T-helper 2 cell treated with Interferon-gamma antibody and Interleukin-4, amounts not matched to agents 5 μg/mL and 100 μg/mL, for 36 hours (primary cell): Measurements from ENCODE around the gene TSTD2.
"Not testable (repeated sequence)": the region's sequence is repeated elsewhere in the genome, so short reads cannot be mapped to it uniquely, and the experiment has no call there.

Experiments used
- DNase-seq: peaks from one replicate; pipeline ENCODE4 v3.0.0; 2021; ENCODE audit warnings: low spot score
- H3K27ac Mint-ChIP-seq: one replicate; pipeline ENCODE4 v1.8.0; 2021; ENCODE audit warnings: mild to moderate bottlenecking, mixed read lengths
- H3K27me3 Mint-ChIP-seq: one replicate; pipeline ENCODE4 v1.8.0; 2021; ENCODE audit warnings: low read depth, mixed read lengths
- H3K36me3 Mint-ChIP-seq: one replicate; pipeline ENCODE4 v1.8.0; 2021; ENCODE audit warnings: low read depth, mixed read lengths
- H3K4me1 Mint-ChIP-seq: one replicate; pipeline ENCODE4 v1.8.0; 2021; ENCODE audit warnings: low read depth, mixed read lengths
- H3K4me3 Mint-ChIP-seq: one replicate; pipeline ENCODE4 v1.8.0; 2022; ENCODE audit warnings: mild to moderate bottlenecking, moderate library complexity, mixed read lengths
- H3K9me3 Mint-ChIP-seq: one replicate; pipeline ENCODE4 v1.8.0; 2021; ENCODE audit warnings: mixed read lengths

Gene TSTD2

GRCh38 chr9:97647996-97648395 is 14.8 kb upstream of the TSTD2 start:
- H3K9me3 Mint-ChIP-seq: no peaks in the 10 kb centered on the region
- peaks cover 12% of the 10 kb centered on the region for H3K4me1 Mint-ChIP-seq
- H3K36me3 Mint-ChIP-seq: peaks cover 50% of the 10 kb centered on the region
- DNase-seq: no peak
- H3K27ac Mint-ChIP-seq: no peak overlapping the region
- H3K4me3 Mint-ChIP-seq: no peak overlapping the region
- H3K27me3 Mint-ChIP-seq: no peaks in the 10 kb centered on the region

- H3K27me3 Mint-ChIP-seq: no peaks in the 10 kb centered on the region
- no peak for DNase-seq
- H3K36me3 Mint-ChIP-seq: peaks cover 40% of the 10 kb centered on the region
- no peaks in the 10 kb centered on the region for H3K9me3 Mint-ChIP-seq
- H3K4me1 Mint-ChIP-seq: peaks cover 7% of the 10 kb centered on the region
- no peak overlapping the region for H3K4me3 Mint-ChIP-seq
- H3K27ac Mint-ChIP-seq: no peak overlapping the region
Observed at GRCh38 chr9:97645720-97646119, 12.6 kb upstream of the TSTD2 start.

DNA sequence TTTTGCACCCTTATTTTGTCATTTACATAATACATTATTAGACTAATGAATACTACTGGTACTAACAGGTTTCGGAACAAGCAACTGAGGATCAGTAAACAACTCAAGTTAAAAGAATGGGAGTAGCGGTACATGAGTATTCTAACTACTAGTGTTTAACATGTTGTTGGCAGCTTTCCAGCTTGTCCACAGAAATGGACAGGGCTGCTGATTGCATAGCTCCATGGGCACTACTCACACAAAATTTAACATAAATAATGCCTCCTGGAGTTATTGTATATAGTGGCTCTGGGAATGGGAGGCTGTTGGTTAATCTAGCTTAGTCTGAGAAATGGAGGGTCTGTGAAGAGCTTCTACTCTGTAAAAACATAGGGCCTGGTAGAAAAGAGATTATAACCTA is 7.2 kb upstream of the TSTD2 start:
- H3K27ac Mint-ChIP-seq: no peak overlapping the region

DNA sequence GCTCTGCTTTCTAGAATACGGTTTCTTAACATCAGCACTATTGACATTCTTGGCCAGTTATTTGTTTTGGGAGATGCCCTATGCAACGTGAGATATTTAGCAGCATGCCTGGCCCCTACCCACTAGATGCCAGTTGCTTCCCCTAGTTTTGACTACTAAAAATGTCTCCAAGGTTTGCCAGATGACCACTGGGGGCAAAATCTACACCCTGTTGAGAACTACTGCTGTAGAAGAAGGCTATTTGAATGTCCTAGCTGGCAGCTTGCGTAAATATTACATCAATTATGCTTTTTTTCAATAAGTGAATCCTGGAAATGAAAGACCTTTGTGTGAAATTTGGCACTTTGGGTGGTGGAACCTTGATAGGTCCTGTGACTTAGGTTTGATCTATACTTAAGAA is 5.5 kb upstream of the TSTD2 start:
- Mint-ChIP-seq H3K36me3 (peaks cover 27% of the 10 kb centered on the region), H3K27ac (no peak overlapping the region), H3K4me1 (peaks cover 44% of the 10 kb centered on the region), H3K9me3 (no peaks in the 10 kb centered on the region), H3K4me3 (no peak overlapping the region), H3K27me3 (no peaks in the 10 kb centered on the region)
- no peak for DNase-seq

More for the DNA sequence above, 7.2 kb upstream of the TSTD2 start:
- no peak for DNase-seq
- Mint-ChIP-seq H3K27me3 (no peaks in the 10 kb centered on the region), H3K4me1 (peaks cover 34% of the 10 kb centered on the region), H3K36me3 (peaks cover 30% of the 10 kb centered on the region), H3K9me3 (no peaks in the 10 kb centered on the region), H3K4me3 (no peak overlapping the region)

DNA sequence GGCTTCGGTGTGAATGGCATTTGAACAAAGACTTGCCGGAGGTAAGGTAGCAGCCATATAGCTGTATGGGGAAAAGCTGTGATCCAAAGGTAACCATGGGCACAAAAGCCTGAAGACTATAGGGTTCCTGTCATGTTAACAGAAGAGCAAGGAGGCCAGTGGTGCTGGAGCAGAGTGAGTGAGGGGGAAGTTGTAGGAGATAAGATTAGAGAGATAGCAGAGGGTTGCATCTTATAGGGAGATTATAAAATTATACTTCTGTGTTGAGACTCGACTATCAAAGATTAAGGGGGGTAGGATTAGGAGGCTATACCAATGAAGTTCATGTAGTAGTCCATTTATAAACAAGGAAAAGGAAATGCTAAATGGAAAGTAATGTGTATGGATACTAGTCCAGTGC is 3.7 kb upstream of the TSTD2 start:
- Mint-ChIP-seq H3K9me3 (no peaks in the 10 kb centered on the region), H3K4me3 (peak overlapping the region; percentile 43), H3K4me1 (peaks cover 47% of the 10 kb centered on the region), H3K27ac (no peak overlapping the region), H3K27me3 (no peaks in the 10 kb centered on the region), H3K36me3 (peaks cover 22% of the 10 kb centered on the region)
- no peak for DNase-seq

- Mint-ChIP-seq H3K4me3 (peak overlapping the region; percentile 95), H3K36me3 (peaks cover 14% of the 10 kb centered on the region), H3K9me3 (no peaks in the 10 kb centered on the region), H3K4me1 (peaks cover 47% of the 10 kb centered on the region), H3K27ac (peak overlapping the region; percentile 99), H3K27me3 (no peaks in the 10 kb centered on the region)
- no peak for DNase-seq
Observed at GRCh38 chr9:97635026-97635425, 1.9 kb upstream of the TSTD2 start.

DNA sequence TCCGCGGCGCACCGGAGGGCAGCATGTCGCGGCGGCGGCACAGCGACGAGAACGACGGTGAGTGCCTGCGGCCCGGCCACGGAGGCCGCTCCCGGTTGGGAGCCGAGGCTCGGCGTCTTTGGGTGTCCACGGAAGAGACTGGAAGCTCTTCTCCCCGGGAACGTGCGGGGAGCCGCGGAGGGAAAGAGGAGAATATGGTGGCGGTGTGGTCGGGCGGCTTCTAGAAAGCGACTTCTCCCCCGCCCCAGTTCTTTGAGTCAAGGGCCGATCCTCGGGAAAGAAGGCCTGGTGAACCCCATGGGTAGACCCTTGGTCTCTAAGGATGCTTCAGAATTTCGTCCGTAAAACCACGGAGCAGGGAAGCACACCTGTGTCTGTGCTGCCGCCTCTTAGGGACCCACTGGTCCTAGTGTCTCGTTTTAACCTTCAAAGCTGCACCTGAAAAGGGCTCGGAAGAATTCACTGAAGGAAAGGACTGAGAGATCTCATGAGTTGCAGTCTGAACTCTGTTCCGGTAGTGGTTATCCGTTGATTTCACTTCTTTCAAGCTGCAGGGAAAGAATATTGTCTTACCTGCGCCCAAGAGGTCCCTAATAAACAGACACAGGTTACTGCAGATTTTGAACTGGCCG is 807 bp upstream of the TSTD2 start:
- peak overlapping the region; percentile 95 for H3K4me3 Mint-ChIP-seq
- H3K4me1 Mint-ChIP-seq: peaks cover 44% of the 10 kb centered on the region
- H3K9me3 Mint-ChIP-seq: no peaks in the 10 kb centered on the region
- peaks cover 14% of the 10 kb centered on the region for H3K36me3 Mint-ChIP-seq
- no peaks in the 10 kb centered on the region for H3K27me3 Mint-ChIP-seq
- H3K27ac Mint-ChIP-seq: peak overlapping the region; percentile 99
- DNase-seq: no peak

GRCh38 chr9:97632248-97632984 is 752 bp downstream of the TSTD2 start:
- H3K9me3 Mint-ChIP-seq: no peaks in the 10 kb centered on the region
- peaks cover 33% of the 10 kb centered on the region for H3K4me1 Mint-ChIP-seq
- DNase-seq: peak; percentile 12
- peak overlapping the region; percentile 99 for H3K27ac Mint-ChIP-seq
- no peaks in the 10 kb centered on the region for H3K27me3 Mint-ChIP-seq
- H3K4me3 Mint-ChIP-seq: peak overlapping the region; percentile 95
- H3K36me3 Mint-ChIP-seq: peaks cover 13% of the 10 kb centered on the region

DNA sequence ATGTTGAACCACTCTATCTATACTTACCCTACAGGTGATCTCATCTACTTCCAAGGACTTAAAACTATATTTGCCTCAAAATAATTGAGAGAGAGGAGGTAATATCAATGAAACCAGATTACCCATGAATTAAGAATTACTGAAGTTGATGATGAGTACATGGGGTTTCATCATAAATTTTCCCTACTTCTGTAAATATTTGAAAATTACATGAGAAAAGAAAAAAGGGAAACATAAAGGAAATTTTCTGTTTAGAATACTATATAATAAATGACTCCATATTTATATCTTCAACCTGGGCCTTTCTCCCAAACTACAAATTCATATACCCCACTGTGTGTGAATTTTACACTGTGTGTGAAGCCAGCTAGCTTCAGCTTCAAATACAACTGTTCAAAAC is 2.6 kb downstream of the TSTD2 start:
- no peaks in the 10 kb centered on the region for H3K27me3 Mint-ChIP-seq
- peaks cover 23% of the 10 kb centered on the region for H3K4me1 Mint-ChIP-seq
- H3K4me3 Mint-ChIP-seq: no peak overlapping the region
- no peaks in the 10 kb centered on the region for H3K9me3 Mint-ChIP-seq
- DNase-seq: no peak
- H3K27ac Mint-ChIP-seq: no peak overlapping the region
- peaks cover 12% of the 10 kb centered on the region for H3K36me3 Mint-ChIP-seq

DNA sequence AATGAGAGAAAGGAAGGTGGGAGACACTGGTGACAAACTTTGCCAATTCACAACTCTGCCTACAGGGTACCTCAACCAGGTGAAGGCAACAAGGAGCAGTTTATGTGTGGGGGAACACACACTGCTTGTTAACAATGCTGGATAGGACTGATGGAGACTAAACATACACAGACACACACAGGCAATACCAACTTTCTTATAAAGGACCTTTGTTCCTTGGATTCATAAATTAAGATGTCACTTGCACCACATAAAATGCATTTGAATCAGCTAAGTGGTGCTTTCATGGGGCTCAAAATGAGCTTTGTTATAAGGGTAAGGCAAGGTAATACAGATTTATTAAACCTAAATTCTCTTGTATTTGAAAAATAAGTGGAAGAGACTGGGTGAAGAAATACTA is 4.0 kb downstream of the TSTD2 start:
- no peak overlapping the region for H3K4me3 Mint-ChIP-seq
- no peaks in the 10 kb centered on the region for H3K27me3 Mint-ChIP-seq
- peaks cover 10% of the 10 kb centered on the region for H3K36me3 Mint-ChIP-seq
- H3K9me3 Mint-ChIP-seq: no peaks in the 10 kb centered on the region
- no peak overlapping the region for H3K27ac Mint-ChIP-seq
- H3K4me1 Mint-ChIP-seq: peaks cover 12% of the 10 kb centered on the region
- DNase-seq: no peak

DNA sequence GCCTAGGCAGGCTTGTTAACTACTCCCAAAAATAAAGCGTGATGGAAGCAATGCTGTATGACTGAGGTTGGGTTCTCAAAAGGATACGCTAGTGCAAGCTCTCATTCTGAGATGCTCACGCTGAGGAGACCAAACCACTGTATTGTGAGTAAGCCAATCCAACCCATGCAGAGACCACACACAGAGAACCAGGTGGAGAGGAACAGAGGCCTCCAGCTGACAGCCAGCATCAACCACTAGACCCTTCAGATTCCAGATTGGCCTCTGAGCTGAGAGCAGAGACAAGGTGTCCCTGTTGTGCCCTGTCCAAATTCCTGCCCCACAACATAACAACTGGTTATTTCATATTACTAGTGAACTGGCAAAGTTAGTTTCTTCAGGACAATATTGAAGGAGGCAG is 4.5 kb downstream of the TSTD2 start:
- H3K4me3 Mint-ChIP-seq: no peak overlapping the region
- no peaks in the 10 kb centered on the region for H3K9me3 Mint-ChIP-seq
- H3K36me3 Mint-ChIP-seq: peaks cover 15% of the 10 kb centered on the region
- no peaks in the 10 kb centered on the region for H3K27me3 Mint-ChIP-seq
- no peak for DNase-seq
- peaks cover 12% of the 10 kb centered on the region for H3K4me1 Mint-ChIP-seq
- H3K27ac Mint-ChIP-seq: no peak overlapping the region

DNA sequence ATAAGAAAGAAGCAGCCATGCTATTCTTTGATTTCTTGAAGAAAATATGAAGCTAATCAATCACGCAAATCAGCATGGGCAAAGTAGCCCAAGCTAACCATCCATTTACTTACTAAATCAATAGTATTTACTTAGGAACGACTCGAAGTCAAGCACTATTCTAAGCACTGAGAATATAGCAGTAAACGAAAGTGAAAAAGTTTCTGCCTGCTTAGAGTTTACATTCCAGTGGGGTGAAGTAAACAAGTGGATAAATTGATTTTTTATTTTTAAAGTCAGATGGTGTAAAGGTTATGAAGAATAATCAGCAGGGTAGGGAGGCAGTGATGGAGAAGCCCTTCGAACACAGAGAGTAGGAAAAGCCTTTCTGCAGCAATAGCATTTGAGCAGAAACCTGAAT is 5.5 kb downstream of the TSTD2 start:
- H3K27ac Mint-ChIP-seq: no peak overlapping the region
- H3K4me3 Mint-ChIP-seq: no peak overlapping the region
- DNase-seq: no peak
- no peaks in the 10 kb centered on the region for H3K9me3 Mint-ChIP-seq
- H3K4me1 Mint-ChIP-seq: peaks cover 11% of the 10 kb centered on the region
- no peaks in the 10 kb centered on the region for H3K27me3 Mint-ChIP-seq
- peaks cover 19% of the 10 kb centered on the region for H3K36me3 Mint-ChIP-seq

DNA sequence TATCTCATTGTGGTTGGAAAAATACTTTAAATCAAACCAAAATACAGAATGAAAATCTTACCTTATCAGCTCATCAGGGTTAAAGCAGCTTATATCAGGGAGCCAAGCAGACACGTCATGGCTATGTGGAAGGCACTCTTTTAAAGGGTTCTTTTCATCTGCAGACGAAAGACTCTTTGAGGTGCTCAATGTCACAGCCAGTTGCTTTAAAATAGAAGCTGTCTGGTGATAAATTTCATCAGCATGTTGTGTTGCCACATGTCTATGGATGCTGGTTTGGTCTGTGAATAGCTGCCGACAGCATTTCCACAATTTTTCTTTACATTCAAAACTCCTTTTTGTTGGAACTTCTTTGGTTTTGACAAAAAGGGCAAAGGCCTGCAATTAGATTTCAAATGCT is 7.5 kb downstream of the TSTD2 start:
- H3K36me3 Mint-ChIP-seq: peaks cover 27% of the 10 kb centered on the region
- DNase-seq: no peak
- peaks cover 4% of the 10 kb centered on the region for H3K4me1 Mint-ChIP-seq
- no peak overlapping the region for H3K27ac Mint-ChIP-seq
- no peaks in the 10 kb centered on the region for H3K27me3 Mint-ChIP-seq
- no peak overlapping the region for H3K4me3 Mint-ChIP-seq
- no peaks in the 10 kb centered on the region for H3K9me3 Mint-ChIP-seq

- H3K4me1 Mint-ChIP-seq: no peaks in the 10 kb centered on the region
- H3K27ac Mint-ChIP-seq: no peak overlapping the region
- H3K27me3 Mint-ChIP-seq: no peaks in the 10 kb centered on the region
- H3K9me3 Mint-ChIP-seq: no peaks in the 10 kb centered on the region
- DNase-seq: no peak
- H3K36me3 Mint-ChIP-seq: peaks cover 32% of the 10 kb centered on the region
- H3K4me3 Mint-ChIP-seq: no peak overlapping the region
Observed at GRCh38 chr9:97623946-97624345, 9.2 kb downstream of the TSTD2 start.

DNA sequence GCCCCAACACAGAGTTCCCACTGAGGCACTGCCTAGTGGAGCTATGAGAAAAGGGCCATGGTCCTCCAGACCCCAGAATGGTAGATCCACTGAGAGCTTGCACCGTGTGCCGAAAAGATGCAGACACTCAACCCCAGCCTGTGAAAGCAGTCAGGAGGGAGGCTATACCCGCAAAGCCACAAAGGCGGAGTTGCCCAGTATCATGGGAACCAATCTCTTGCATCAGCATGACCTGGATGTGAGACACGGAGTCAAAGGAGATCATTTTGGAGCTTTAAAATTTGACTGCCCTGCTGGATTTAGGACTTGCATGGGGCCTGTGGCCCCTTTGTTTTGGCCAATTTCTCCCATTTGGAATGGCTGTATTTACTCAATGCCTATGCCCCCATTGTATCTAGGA is 10.7 kb downstream of the TSTD2 start:
- not testable (repeated sequence) for DNase-seq, H3K27me3 Mint-ChIP-seq, H3K9me3 Mint-ChIP-seq, H3K4me3 Mint-ChIP-seq, H3K27ac Mint-ChIP-seq
- Mint-ChIP-seq H3K36me3 (peaks cover 32% of the 10 kb centered on the region), H3K4me1 (peaks cover 14% of the 10 kb centered on the region)
